ENCODE measurements around the gene PLXNA2.

Gene PLXNA2

DNA sequence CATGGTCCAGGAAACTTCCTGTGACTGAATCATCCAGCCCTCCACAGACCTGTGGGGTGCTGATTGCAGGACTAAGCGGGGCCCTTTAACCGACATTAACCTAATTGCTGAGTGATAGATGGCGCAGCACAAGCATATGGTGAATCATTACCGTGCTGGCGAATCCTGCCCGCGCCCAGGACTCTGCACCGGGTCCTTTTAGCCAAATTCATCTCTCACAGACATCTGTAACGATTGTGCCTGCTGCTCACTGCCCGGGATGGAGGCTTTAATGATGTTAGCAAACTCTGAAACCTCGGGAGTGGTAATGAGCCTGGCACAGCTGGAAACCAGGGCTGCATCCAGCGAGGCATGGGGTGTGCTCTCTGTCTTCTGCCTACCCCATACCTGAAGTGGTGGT is 185.9 kb downstream of the PLXNA2 start:
- no peak for DNase-seq

- DNase-seq, result no peak
Measured at GRCh38 chr1:208057056-208057455, 187.1 kb downstream of the PLXNA2 start.

DNA sequence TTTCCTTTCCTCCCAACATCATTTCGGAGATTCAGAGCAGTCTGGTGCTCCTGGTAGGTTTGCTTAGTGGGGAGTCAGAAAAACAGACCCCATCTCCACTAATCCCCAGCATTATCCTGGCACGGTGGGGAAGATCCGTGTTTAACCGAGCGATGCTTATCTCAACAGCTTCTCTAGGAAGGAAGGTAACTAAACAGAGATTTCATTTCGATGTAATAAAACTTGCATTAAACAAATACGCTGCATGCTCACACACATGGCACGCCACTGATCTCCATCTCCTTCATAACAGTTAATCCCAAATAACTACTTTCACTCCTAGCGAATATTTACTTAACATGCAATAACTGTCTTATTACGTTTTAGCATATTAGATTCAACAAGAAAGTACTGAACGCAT is 188.6 kb downstream of the PLXNA2 start:
- no peak for DNase-seq

GRCh38 chr1:208054911-208055379 is 189.2 kb downstream of the PLXNA2 start:
- DNase-seq, result no peak

- DNase-seq, result no peak
Measured at GRCh38 chr1:208054485-208054884, 189.7 kb downstream of the PLXNA2 start.

- DNase-seq, result no peak
Measured at GRCh38 chr1:208053661-208054060, 190.5 kb downstream of the PLXNA2 start.

- DNase-seq, result no peak
Measured at GRCh38 chr1:208052926-208053407, 191.2 kb downstream of the PLXNA2 start.

DNA sequence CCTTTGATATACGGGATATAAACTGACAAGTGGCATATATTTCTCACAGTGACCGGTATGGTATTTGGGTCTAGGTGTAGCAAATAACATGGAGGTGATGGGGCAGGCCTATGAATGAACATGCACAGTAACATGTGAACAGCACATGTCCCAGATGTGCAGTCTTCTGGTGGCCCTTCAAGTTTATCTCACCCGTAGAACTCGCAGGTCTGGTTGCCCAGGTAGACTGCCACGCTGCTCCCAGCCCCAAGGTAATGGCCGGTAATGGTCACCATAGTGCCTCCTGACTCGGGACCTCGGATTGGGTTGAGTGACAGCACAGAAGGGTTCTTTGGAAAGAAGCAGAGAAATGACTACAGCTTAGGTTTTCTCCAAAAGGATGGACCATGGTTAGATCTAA is 192.0 kb downstream of the PLXNA2 start:
- no peak for DNase-seq

DNA sequence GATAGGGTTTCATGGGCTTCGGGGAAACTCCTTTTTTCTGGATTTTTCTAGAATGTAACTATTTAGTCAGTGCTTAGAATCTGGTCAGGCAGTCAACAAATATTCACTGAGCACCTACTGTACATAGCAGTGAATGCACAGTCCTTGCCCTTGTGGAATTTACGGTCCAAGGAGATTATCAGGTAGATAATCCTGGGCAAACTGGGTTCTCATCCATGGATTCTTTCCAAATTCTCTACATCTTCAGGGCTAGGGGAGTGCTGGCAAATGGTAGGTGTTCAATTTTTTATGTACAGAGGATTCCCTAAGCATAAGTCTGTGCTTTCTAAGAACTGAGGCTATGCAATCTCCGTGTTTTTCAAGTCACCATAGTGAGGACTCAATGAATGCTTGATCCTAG is 192.5 kb downstream of the PLXNA2 start:
- no peak for DNase-seq

GRCh38 chr1:208048904-208049303 is 195.3 kb downstream of the PLXNA2 start:
- DNase-seq, result no peak

- no peak for DNase-seq
Measured at GRCh38 chr1:208047975-208048374, 196.2 kb downstream of the PLXNA2 start.

DNA sequence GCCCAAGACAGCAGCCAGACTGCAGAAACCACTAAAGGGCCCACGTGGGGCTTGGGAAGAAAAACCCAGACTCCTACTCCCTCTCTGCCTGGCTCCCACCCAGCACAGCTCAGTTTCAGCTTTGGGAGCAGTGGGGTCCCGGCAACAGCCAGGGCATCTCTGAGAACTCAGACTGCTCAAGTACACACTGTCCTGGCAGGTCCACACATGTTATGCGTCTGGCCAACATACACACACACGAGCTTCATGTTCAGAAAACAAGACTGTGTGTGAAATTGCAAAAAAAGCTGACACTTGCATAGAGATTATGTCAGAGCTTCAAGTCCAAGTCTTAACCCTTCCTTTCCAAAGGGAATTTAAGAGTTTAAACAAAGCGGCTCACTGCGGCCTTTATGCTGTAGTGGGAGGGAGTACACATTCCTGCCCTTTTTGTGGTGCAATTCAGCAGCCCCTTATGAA is 196.7 kb downstream of the PLXNA2 start:
- DNase-seq, result no peak

- DNase-seq, result no peak
Measured at GRCh38 chr1:208045463-208046260, 198.5 kb downstream of the PLXNA2 start.

GRCh38 chr1:208044589-208045462 is 199.4 kb downstream of the PLXNA2 start:
- no peak for DNase-seq

GRCh38 chr1:208043691-208044181 is 200.4 kb downstream of the PLXNA2 start:
- DNase-seq, result no peak

- no peak for DNase-seq
Measured at GRCh38 chr1:208042868-208043267, 201.3 kb downstream of the PLXNA2 start.

DNA sequence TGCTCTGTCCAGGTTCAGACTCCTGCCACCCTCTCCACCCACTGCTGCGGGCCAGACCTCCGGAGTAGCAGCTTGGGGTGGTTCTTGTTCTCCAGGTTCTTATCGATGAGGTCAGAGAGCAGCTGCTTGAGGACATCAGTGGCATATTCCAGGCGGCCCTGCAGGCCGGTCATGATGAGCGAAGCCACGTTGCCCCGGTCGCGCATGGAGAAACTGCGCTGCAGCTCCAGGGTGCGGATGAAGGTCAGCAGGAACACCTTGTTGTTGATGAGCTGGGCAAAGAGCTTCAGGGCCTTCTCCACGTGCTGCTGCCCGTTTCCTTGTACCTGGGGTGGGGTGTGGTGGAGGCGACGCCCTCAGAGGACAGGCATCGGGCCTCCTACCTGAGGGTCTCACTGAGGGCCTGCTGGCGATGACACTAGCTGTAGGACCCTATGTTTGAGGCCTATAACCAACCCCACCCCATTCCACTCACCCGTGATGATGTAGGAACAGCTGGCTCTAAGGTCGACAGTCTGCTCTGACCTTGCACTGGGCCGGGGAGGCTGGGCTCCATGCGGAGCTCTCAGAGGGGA is 202.1 kb downstream of the PLXNA2 start:
- no peak for DNase-seq

DNA sequence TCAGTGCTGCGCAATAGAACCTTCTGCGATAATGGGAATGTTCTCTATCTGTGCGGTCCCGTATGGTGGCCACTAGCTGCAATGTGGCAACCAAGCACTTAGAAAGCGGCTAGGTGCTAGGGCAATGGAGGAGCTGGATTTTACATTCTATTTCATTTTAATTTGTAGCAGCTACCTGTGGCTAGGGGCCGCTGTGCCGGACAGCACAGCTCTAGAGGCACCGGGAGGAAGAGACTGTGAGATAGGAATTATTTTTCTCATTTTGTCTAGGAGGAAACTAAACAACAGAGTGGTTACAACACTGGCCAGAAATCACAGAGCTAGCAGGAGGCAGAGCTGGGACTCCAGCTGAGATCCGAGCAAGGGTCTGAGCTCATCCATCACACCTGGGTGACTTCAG is 202.7 kb downstream of the PLXNA2 start:
- no peak for DNase-seq

DNA sequence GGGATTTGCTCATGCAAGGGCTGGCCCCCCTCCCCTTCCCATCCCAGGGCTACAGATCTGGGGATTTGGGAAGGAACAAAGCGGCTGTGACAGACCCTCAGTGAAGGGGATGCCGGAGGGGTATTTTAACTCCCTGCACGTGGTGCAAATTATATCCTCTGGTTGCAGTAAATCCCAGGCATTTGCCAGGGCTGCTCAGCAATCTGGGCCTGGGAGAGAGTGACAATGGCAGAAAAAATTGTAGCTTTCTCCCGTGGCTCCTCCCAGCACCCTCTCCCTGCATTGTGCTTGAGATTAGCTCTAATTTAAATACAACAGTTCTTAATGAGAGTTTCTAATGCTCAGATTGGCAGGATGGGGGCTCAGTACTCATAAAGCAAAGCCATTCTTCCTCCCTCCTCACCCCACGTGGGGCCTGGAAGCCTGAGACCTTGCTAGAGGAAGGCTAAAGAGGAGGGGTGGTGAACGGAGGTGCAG is 203.3 kb downstream of the PLXNA2 start:
- no peak for DNase-seq

GRCh38 chr1:208039536-208040332 is 204.4 kb downstream of the PLXNA2 start:
- DNase-seq, result no peak

DNA sequence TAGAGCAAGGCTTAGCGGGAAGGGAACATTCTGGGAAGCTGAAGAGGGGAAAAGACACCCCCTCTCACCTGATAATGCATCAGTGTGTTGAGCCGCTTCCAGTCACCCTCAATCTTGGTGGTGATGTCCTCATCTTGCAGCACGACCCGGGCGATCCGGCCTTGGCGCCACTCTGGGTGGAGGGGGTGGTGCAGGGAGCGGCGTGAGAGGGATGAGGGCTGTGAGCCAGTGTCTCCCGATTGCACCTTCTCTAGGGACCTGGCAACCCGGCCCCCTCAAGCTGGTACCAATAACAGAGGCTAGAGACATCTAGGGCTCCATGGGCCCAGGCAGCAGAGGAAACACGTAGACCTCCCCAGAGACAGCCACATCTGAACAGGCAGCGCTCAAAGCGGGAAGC is 205.9 kb downstream of the PLXNA2 start:
- no peak for DNase-seq

All from NCI-H1417 treated with DMSO at 0.1 percent for 48 hours (cell line).